Bronchial epithelial cell (primary cell): ENCODE results near the gene ARID4B. TPM values are rescaled to one million over a fixed set of nuclear protein-coding genes. Genes with fewer than 3 reads are reported as not detected.
"Not testable (repeated sequence)": the region's sequence is repeated elsewhere in the genome, so short reads cannot be mapped to it uniquely, and the experiment has no call there.

Experiments used
- DNase-seq: peaks from one replicate; pipeline ENCODE4 v3.0.0-alpha.2; 2010; ENCODE audit warnings: low read depth
- FAIRE-seq: peaks from 2 replicates; lab custom pipeline; 2011; peaks lifted over from hg19 to GRCh38; lab: Jason Lieb, UNC
- H3K27me3 ChIP-seq: 2 replicates; pipeline ENCODE4 v1.5.1; 2011; ENCODE audit warnings: low read length; ENCODE audit not compliant: control insufficient read depth, insufficient read depth
- H3K36me3 ChIP-seq: 2 replicates; pipeline ENCODE4 v1.5.1; 2011; ENCODE audit warnings: low read length; ENCODE audit not compliant: control insufficient read depth, insufficient read depth
- H3K4me3 ChIP-seq: 2 replicates; pipeline ENCODE4 v1.5.1; 2011; ENCODE audit warnings: mild to moderate bottlenecking, low read depth, low read length, control low read depth
- CTCF ChIP-seq: IDR thresholded peaks from 2 replicates; pipeline ENCODE4 v1.5.1; 2011; ENCODE audit warnings: mild to moderate bottlenecking, moderate library complexity, low read length, control low read depth, inconsistent platforms; ENCODE audit not compliant: insufficient read depth, severe bottlenecking
- total RNA-seq: library from RNA; depleted of rRNA; stranded (reverse); fragments of >200 nt; gene quantifications from 2 replicates; pipeline ENCODE4 v1.2.1, GENCODE V29; 2014

Gene ARID4B
- total RNA-seq, 1 donor from 2014 or later = 11.8 TPM

- no peak for TF ChIP-seq CTCF
- H3K27me3 ChIP-seq = no peaks in the 10 kb centered on the region
- FAIRE-seq = no peak
Measured at GRCh38 chr1:235275223-235275622, 52.8 kb downstream of the ARID4B start.

GRCh38 chr1:235272851-235273250 is 55.1 kb downstream of the ARID4B start:
- no peak overlapping the region for H3K4me3 ChIP-seq
- DNase-seq (no peak), FAIRE-seq (no peak)
- H3K36me3 ChIP-seq = no peaks in the 10 kb centered on the region
- no peaks in the 10 kb centered on the region for H3K27me3 ChIP-seq
- no peak for TF ChIP-seq CTCF

More at GRCh38 chr1:235275223-235275622, 52.8 kb downstream of the ARID4B start:
- DNase-seq = no peak
- H3K4me3 ChIP-seq = no peak overlapping the region
- no peaks in the 10 kb centered on the region for H3K36me3 ChIP-seq

GRCh38 chr1:235270625-235271024 is 57.4 kb downstream of the ARID4B start:
- Histone ChIP-seq H3K36me3 (no peaks in the 10 kb centered on the region), H3K27me3 (no peaks in the 10 kb centered on the region), H3K4me3 (no peak overlapping the region)
- no peak for TF ChIP-seq CTCF
- DNase-seq (peak; percentile 44), FAIRE-seq (no peak)

GRCh38 chr1:235269990-235270389 is 58.0 kb downstream of the ARID4B start:
- H3K27me3 ChIP-seq, H3K36me3 ChIP-seq, DNase-seq, FAIRE-seq, H3K4me3 ChIP-seq: not testable (repeated sequence)

GRCh38 chr1:235268379-235269125 is 59.4 kb downstream of the ARID4B start:
- Histone ChIP-seq H3K27me3 (no peaks in the 10 kb centered on the region), H3K36me3 (no peaks in the 10 kb centered on the region), H3K4me3 (no peak overlapping the region)
- TF ChIP-seq CTCF = no peak
- no peak for DNase-seq
- no peak for FAIRE-seq

- H3K27me3 ChIP-seq = no peaks in the 10 kb centered on the region
- no peak overlapping the region for H3K4me3 ChIP-seq
- TF ChIP-seq CTCF = no peak
- no peak for FAIRE-seq
- no peaks in the 10 kb centered on the region for H3K36me3 ChIP-seq
- DNase-seq = no peak
Measured at GRCh38 chr1:235266967-235267366, 61.0 kb downstream of the ARID4B start.
